Vagina (tissue), 2 donors: ENCODE data around the gene FGB.

Source experiments
- CTCF ChIP-seq, 3 experiments: fragments of 450-650 bp in 2 of 3; fragments of 200-600 bp in 1 of 3; sonication (generic) in 1 of 3; IDR thresholded peaks; one replicate each; pipeline ENCODE4 v1.5.1; 2017 to 2019; ENCODE audit warnings: antibody characterized with exemption in 3 of 3, mild to moderate bottlenecking in 2 of 3, moderate library complexity in 2 of 3
- POLR2A ChIP-seq, 2 donors: fragments of 450-650 bp; IDR thresholded peaks; one replicate each; pipeline ENCODE4 v1.6.1; 2017; ENCODE audit warnings: antibody characterized with exemption in 2 of 2, mild to moderate bottlenecking in 2 of 2, moderate library complexity in 2 of 2

GRCh38 chr4:154595807-154596206 is 33.0 kb downstream of the FGB start:
- no peak for TF ChIP-seq POLR2A (IDR thresholded peaks at IDR 0.05)
- no peak for TF ChIP-seq CTCF (IDR thresholded peaks at IDR 0.05)
